ENCODE data around the gene FFAR4. TPM values are rescaled to one million over a fixed set of nuclear protein-coding genes. Genes with fewer than 3 reads are reported as not detected.
"Not testable (repeated sequence)": the region's sequence is repeated elsewhere in the genome, so short reads cannot be mapped to it uniquely, and the experiment has no call there.

The FFAR4 gene
- total RNA-seq, result not detected in 2 replicates

DNA sequence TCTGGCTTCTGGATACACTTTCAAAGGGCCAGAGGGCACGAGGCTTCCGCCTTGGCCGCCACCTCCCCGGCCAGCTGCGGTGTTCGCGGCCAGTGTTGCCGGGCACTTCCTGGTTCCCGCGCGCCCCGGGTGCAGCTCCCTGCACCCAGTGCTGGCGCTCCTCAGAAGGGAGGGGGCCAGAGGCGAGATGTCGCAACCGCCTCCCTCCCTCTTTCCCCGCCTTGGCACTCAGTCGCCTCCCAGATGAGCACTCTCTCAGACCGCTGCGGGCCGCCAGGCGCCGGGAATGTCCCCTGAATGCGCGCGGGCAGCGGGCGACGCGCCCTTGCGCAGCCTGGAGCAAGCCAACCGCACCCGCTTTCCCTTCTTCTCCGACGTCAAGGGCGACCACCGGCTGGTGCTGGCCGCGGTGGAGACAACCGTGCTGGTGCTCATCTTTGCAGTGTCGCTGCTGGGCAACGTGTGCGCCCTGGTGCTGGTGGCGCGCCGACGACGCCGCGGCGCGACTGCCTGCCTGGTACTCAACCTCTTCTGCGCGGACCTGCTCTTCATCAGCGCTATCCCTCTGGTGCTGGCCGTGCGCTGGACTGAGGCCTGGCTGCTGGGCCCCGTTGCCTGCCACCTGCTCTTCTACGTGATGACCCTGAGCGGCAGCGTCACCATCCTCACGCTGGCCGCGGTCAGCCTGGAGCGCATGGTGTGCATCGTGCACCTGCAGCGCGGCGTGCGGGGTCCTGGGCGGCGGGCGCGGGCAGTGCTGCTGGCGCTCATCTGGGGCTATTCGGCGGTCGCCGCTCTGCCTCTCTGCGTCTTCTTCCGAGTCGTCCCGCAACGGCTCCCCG is at the start of gene FFAR4:
TSS of gene FFAR4 (plus strand) at position 231 of the 842 bp plus-strand sequence. CDS start at position 287, 56 bp downstream.
- no peak for DNase-seq (ENCODE audit: low read depth in 2 of 2)

DNA sequence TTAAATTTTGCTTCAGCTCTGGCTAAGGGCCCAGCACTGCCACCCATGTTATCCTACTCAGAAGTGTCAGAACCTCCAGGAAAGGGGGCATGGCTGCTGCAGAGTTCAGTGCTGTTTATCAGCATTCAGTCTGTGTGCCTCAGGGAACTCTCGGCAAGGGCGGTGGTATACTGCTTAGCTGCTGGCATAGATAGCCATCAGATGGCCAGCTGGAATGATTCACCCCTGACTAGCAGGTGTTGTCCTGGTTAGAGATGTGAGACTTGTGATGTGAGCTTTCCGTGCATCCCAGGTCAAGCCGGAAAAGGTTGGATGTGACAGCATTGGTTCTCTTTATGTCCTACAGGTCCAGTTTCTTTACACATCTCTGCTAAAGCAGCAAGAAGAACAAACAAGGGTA is 47.9 kb upstream of the FFAR4 start:
- DNase-seq (ENCODE audit: low read depth in 2 of 2), result no peak

DNA sequence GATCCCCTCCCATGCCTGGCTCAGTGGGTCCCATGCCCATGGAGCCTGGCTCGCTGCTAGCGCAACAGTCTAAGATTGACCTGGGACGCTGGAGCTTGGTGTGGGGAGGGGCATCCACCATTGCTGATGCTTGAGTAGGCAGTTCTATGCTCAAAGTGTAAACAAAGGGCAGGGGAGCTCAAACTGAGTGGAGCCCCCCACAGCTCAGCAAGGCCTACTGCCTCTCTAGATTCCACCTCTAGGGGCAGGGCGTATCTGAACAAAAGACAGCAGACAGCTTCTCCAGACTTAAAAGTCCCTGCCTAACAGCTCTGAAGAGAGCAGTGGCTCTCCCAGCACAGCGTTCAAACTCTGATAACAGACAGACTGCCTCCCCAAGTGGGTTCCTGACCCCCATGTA is 31.2 kb upstream of the FFAR4 start:
- no peak for DNase-seq (ENCODE audit: low read depth in 2 of 2)

DNA sequence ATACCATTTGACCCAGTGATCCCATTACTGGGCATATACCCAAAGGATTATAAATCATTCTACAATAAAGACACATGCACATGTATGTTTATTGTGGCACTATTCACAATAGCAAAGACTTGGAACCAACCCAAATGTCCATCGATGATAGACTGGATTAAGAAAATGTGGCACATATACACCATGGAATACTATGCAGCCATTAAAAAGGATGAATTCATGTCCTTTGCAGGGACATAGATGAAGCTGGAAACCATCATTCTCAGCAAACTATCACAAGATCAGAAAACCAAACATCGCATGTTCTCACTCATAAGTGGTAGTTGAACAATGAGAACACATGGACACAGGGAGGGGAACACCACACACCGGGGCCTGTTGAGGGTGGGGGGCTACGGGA is 25.6 kb upstream of the FFAR4 start:
- DNase-seq (ENCODE audit: low read depth in 2 of 2), result not testable (repeated sequence)

DNA sequence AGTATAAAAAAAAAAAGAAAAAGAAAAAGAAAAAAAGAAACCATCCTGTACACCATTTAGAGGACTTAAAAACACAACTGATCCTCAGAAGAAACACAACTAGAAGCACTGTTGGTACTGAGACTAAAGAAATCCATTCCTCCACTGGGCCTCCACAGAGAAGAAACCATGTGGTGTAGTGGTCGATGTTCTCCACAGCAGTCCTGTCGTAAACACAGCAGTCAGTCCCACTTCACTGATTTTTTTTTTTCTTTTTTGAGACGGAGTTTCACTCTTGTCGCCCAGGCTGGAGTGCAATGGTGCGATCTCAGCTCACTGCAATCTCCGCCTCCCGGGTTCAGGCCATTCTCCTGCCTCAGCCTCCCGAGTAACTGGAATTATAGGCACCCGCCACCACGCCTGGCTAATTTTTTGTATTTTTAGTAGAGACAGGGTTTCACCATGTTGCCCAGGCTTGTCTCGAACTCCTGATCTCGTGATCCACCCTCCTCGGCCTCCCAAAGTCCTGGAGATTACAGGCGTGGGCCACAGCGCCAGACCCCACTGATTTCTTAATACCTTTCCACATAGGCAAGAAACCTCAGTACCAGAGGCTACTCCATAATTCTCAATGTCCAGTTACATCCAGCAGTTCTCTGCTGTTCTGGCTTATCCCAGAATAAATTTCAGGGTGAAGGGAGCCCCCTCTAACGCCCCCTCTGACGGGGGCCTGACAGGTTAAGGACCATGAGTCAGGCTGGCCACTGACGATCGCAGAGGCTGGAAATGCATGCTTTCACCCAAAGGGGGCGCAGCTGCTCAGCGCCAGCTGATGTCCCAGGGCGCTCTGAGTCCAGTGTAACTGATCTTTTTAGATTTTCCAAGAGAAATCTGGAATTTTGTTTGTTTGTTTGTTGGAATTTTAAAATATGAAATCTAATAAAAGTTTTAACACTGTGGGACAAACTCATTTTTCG is 24.8 kb upstream of the FFAR4 start:
- DNase-seq (ENCODE audit: low read depth in 2 of 2), result peak; percentile 18 to 63

DNA sequence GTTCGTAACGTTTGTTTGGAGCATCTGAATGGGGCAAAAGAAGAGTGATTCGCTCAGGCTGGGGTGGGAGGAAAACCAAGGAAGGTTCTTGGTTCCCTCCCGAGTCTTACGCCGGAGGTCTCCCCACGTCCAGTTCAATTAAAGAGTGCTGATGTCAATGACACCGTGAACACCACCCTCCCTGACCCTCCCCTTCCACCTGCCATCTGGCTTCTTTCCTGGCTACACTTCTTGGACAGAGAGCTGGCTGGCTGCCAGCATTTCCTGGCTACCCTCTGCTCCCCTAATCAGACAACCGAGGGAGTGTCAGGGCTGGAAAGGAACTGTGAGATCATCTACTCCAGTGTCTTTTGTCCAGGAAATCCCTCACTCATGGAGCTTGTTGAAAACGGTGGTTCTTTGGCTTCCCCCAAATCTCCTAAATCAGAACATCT is 24.1 kb upstream of the FFAR4 start:
- peak in 1 of 2 donors; percentile 64 for DNase-seq (ENCODE audit: low read depth in 2 of 2)

DNA sequence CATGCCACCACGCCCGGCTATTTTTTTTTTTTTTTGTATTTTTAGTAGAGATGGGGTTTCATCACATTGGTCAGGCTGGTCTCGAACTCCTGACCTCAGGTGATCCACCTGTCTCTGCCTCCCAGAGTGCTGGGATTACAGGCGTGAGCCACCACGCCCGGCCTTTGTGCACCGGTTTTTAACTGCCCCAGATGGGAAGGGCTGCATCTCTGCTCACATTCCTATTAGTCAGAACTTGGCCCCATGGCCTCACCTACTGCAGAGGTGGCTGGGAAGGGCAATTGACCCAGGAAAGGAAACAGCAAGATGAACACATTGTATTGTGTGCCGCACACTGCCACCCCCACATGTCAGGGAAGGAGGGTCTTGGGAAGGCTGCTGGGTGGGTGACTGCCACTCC is 19.5 kb upstream of the FFAR4 start:
- DNase-seq (ENCODE audit: low read depth in 2 of 2), result not testable (repeated sequence)

DNA sequence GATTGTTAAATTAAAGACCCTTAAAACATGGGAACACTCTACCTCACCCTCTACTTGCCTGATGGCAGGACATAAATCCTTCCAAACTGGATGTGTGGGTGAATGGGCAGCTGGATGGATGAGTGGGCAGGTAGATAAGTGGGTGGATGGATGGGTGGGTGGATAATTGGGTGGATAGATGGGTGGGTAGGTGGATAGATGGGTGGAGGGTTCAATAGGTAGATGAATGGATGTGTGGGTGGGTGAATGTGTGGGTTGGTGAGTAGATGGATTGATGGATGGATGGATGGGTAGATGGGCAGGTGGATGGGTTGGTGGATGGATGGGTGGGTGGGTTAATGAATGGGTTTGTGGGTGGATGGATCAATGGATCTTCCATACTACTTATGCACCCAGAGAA is 18.9 kb upstream of the FFAR4 start:
- DNase-seq (ENCODE audit: low read depth in 2 of 2), result no peak

DNA sequence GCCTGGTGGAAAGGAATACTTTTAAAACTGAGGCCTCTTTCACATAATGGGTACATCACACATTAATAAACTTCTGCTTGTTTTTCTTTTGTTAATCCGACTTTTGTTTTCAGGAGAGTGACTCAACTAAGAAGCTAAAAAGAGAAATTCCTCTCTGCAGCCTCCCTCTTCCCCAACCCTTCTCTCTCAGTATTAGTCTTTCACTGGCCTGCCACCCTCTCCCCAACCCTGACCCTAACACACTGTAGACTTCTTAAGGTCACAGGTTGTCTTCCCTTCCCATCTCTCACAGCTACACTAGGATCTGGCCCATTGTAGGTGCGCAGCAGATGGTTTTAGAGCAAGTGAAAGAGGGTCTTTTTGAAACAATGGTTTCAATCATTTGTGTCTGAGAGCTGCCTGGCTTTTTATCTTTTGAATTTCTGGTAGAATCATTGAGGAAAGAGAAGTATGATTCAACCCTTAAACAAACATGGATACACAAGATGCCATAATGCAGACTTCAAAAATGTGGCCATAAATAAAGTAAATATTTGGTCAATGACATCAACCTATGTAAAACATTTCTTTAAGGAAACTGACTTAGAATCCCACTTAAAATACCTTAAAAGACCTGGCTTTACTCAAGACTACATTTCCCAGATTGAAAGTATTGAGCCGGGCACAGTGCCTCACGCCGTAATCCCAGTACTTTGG is 17.9 kb upstream of the FFAR4 start:
- DNase-seq (ENCODE audit: low read depth in 2 of 2), result peak in 1 of 2 donors; percentile 36

DNA sequence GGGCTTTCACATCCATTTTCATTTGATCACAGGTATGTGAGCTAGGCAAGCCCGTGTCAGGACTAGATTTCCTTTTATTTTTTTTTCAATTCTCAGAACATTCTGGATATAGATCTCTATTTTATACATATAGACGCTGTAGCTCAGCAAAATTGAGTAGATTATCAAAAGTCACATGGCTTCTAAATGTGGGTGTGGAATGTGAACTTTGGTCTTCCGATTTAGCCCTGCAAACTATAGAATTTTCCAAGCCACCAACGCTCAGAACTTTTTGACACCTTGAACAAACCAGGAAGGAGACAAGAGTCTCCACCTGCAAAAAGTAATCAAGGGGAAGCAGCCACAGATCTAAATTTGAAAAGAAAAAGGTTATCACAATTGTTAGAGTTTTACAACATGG is 15.9 kb upstream of the FFAR4 start:
- DNase-seq (ENCODE audit: low read depth in 2 of 2), result no peak

DNA sequence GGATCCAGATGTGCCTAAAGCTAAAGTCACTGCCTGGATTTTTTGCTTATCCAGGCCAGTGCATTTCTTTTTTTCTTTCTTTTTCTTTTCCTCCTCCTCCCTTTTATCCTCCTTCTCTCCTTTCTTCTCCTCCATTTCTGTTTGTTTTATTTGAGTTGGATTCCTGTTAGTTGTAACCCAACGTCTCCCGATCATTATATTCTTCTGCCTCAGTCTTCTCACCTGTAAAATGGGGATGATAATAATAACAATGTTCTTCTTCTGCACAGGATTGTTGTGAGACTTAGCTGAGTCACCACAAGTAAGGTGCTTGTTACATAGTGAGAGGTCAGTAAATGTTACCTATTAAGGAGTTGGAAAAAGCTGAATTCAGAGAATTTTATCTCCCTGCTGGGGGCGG is 13.7 kb upstream of the FFAR4 start:
- no peak for DNase-seq (ENCODE audit: low read depth in 2 of 2)

DNA sequence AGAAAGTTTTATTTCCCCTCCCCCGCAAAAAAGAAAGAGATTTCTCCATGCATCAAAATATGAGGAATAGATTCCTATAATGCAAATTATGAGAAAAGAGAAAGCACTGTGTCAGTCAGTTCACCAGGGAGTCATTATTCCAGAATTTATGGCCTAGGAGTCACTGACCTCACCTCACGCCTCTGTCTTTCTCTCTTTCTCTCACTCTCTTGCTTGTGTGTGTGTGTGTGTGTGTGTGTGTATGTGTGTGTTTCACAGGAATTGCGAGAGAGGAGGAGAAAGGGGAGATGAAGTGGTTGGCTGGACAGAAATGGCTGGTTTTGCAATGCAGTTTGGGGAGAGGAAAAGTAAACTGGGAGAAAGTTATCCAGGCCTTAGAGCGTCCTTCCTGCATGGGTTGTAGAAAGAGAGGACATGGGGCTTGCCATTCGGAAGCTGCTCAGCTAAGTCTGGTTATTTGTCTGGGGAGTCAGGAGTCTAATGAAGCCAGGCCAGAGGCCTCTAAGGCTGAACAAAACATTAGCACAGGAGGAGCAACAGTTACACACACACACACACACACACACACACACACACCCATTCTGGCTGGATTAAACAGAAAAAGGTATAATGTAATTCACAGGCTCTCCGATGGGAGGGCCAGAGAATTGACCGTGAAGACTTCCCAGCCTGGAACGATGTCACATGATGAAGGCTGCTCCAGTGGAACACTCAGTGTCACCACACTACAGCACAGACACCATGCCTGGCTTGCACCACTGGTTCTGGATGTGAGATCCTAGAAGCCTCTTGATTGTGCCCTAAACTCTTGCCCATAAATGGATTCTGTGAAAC is 12.8 kb upstream of the FFAR4 start:
- no peak for DNase-seq (ENCODE audit: low read depth in 2 of 2)

DNA sequence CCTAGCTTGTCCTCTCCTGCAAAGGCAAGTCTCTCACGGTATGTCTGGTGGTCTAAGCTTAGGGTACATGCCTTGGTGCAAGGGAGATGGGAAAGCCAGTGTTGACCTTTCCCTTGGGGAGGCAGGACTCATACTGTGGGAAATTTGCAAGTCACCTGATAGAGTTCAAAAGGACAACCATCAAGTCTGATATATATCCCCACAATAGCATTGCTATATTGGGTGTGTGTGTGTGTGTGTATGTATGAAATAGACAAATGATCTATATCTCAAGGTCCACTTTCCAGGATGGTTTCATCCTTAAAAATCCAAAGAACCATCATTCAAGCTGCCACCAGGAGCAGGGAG is 12.2 kb upstream of the FFAR4 start:
- DNase-seq (ENCODE audit: low read depth in 2 of 2), result no peak

DNA sequence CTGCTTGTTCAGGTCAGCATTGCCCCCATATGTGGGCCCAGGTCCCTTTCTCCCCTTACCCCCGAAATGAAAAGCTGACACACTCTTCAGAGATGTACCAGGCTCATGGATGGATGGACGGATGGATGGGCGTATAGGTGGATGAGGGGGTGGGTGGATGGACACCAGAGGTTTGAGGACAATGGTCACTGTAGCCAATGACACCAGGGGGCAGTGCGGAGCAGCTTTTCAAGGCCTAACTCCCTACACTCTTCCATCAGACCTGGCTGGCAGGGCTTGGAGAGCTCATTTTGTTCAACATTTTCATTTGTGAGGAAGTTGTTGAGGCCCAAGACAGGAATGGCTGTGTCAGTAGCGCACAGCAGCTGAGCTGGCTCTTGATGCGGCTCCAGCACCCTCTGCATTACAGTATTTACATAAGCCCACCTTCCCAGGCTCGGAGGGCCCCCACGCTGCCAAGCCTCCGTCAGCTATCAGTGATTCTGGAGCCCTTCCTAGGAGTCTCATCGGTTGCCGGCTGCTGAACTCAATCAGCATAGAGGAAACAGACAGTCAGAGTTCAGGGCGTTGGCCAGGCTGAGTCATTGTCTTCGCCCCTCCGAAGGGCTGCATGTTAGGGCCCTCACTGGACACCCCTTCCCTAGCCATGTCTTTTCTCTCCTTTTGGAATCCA is 11.6 kb upstream of the FFAR4 start:
- peak; percentile 57 to 75 for DNase-seq (ENCODE audit: low read depth in 2 of 2)

DNA sequence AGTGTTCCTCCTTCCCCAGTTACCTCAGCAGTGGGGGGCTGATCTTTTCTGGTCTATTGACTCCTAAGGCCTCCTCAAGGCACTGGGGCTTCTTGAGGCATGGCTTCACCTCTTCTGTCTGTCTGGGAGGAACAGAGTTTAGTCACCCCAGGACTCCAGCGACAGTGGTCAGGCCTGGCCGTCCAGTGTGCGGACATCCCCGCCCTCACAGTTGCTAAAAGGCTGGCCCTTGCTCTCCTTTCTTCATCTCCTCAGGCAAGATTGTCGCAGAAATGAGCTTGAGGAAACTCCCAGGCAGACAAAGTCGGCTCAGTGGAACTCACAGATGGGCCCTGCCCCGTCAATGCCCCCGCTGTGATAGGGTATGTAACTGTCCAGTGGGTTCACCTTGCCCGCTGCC is 7.0 kb upstream of the FFAR4 start:
- no peak for DNase-seq (ENCODE audit: low read depth in 2 of 2)

DNA sequence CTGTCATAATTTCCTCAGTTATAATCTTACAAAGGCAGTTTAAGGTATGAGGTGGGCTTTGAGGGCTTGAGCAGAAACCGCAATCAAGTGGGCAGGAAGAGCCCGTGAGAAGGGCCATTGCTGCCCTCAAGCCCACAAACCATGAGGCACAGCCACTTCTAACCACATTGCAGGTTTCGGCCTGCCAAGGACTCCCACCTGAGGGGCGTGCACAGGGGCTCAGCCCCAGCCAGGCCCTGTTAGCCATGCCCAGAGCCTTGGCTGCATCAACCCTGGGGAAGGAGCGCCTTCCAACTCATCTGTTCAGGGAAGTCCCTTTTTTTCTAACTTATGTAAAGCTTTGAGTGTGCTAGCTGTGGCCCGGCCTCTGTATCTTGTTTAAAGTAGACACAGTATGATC is 5.9 kb upstream of the FFAR4 start:
- no peak for DNase-seq (ENCODE audit: low read depth in 2 of 2)

DNA sequence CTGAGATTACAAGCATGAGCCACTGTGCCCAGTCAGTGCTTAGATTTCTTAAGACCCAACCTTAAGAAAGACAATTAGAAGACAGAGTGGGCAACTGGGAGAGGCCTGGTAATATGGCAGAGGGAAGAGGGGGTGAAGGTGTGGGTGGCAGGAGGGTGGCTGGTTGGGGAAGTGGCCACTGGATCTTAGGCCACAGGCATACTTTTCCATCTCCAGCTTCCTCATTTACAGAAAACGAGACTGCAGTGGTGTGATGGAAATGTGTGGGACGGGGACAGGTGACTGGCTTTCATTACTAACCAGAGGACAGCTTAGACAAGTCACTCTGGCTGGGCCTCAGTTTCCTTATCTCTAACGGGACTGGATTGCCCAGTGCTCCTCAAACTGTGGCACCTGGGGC is 1.0 kb upstream of the FFAR4 start:
- no peak for DNase-seq (ENCODE audit: low read depth in 2 of 2)

DNA sequence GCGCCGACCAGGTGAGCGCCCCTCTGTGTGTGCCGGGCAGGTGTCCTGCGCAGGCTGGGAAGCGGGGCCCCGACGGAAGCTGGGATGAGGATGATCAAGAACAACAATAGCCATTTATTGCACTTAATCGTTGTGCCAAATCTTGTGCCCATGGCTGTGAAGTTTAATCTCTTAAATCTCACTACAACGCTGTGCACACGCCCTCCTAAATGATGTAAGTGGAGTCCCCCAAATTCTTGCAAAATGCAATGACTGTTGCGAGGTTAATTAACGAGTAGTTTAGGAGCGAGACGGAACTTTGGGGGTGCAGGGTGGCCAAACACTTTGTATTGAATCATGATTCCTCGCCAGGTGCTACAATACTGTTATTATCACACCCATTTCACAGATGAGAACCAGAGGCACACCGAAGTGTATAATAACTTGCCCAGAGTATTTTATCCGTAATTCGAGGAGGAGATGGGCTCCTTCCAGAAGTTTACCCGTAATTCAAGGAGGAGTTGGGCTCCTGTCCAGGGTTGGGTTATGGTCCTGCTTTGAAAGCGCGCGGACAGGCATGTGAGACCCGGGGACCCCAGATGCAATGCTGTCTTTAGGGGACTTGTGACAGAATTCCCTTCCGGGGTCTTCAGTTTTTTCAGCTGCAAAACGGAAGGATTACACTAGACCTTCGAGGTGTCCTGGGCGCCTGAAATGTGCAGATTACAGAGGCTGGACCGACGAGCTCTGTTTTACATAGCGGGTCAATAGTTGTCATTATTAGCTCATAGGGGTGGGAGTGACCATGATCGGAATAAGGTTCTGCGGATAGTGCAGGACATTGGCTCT is 1.0 kb downstream of the FFAR4 start:
- no peak for DNase-seq (ENCODE audit: low read depth in 2 of 2)

DNA sequence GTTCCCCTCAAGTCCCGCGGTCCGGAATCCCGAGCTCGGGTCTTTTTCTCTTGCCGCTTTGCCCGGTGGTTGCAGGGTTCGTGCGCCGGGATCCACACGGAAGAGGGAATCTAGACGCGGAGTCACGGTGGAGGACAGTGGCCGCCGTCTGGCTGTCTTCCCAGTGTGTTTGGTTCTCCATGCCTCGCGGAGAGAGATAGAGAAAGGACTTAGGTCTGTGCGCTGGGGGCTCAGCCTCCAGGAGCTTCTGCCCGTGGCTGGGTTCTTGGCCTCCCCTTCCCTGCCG is 1.6 kb downstream of the FFAR4 start:
- DNase-seq (ENCODE audit: low read depth in 2 of 2), result no peak

DNA sequence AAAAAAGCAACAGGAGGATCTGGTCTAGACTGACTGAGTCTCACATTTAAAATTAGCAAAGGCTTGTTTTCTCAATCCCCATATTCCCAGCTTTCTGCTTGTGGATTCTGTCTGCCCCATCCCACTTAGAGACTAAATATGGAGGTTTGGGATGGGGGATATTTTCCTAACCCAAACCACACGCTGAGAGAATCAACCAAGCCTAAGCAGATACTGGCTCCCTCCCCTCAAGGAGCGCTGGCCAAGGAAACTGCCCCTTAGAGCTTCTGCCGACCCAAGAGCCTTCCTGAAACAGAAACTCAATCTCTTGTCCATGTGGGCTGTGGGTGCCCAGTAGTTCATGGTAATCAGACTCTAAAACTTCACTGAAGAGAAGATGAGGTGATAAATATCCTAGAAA is 3.9 kb downstream of the FFAR4 start:
- no peak for DNase-seq (ENCODE audit: low read depth in 2 of 2)

Measured in dermis microvascular lymphatic vessel endothelial cell (primary cell).